ENCODE results near the gene EXOC4. TPM values are rescaled to one million over a fixed set of nuclear protein-coding genes. Genes with fewer than 3 reads are reported as not detected.

EXOC4 gene
- total RNA-seq, 1 experiment from 2014 or later: 71.0 TPM

DNA sequence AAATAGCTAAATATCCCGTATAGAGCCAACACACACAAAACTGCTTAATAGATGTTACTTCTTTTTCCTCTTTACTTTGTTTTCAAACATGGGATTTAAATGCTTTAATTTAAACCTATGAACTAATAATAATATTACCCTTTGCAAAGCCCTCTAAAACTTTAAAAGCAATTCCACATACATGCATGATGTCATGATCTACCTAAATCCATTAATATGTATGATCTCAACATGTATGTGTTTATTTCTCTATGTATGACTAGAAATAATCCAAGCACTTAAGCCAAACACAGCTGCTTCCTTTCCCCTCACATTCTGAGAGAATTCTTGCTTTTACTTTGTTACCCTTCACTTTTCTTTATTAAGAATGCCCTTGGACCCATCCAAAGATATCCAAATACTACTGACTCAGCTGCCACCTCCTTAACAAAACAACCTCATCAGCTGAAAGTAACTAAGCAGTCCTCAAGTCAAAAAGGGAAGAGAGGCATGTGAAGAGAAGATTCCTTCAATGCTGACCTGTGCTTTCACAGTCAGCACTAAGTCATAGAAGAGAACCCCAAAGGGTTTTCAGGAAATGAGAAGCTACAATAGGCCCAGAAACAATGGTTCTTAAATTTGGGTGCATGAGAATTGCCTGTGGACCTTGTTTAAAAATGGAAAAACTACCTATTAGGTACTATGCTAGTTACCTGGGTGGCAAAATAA lies 607.9 kb downstream of the EXOC4 start:
- in situ Hi-C loops (cut with HindIII; ENCODE audit: low pct_unique_long_range_greater_than_20kb, low sequenced_read_pairs): no loop called here
- DNase-seq (ENCODE audit: low read depth, low spot score) (no peak), ATAC-seq (no peak)
- no peaks in the 10 kb centered on the region for H3K27me3 ChIP-seq (ENCODE audit: control insufficient read depth, insufficient read depth, low read length)
- H3K4me3 ChIP-seq (ENCODE audit: low read depth in 2 of 2, low read length in 2 of 2): no peak overlapping the region
- H3K27ac ChIP-seq (ENCODE audit: low read length): no peak overlapping the region
- H3K9me3 ChIP-seq (ENCODE audit: control insufficient read depth, insufficient read depth, low read depth, low read length): no peaks in the 10 kb centered on the region
- ChIA-PET CTCF (no interaction called here), POLR2A (no interaction called here)
- no peaks in the 10 kb centered on the region for H3K36me3 ChIP-seq (ENCODE audit: control insufficient read depth, insufficient read depth, low read length)
- intact Hi-C loops (cut with micrococcal nuclease; ENCODE audit: unreplicated experiment): no loop called here
- no TSS peak for BruUV-seq (replicated peaks)
- no peaks in the 10 kb centered on the region for H3K4me1 ChIP-seq (ENCODE audit: control insufficient read depth, insufficient read depth, low read length)
- TF ChIP-seq, protein P1, sequence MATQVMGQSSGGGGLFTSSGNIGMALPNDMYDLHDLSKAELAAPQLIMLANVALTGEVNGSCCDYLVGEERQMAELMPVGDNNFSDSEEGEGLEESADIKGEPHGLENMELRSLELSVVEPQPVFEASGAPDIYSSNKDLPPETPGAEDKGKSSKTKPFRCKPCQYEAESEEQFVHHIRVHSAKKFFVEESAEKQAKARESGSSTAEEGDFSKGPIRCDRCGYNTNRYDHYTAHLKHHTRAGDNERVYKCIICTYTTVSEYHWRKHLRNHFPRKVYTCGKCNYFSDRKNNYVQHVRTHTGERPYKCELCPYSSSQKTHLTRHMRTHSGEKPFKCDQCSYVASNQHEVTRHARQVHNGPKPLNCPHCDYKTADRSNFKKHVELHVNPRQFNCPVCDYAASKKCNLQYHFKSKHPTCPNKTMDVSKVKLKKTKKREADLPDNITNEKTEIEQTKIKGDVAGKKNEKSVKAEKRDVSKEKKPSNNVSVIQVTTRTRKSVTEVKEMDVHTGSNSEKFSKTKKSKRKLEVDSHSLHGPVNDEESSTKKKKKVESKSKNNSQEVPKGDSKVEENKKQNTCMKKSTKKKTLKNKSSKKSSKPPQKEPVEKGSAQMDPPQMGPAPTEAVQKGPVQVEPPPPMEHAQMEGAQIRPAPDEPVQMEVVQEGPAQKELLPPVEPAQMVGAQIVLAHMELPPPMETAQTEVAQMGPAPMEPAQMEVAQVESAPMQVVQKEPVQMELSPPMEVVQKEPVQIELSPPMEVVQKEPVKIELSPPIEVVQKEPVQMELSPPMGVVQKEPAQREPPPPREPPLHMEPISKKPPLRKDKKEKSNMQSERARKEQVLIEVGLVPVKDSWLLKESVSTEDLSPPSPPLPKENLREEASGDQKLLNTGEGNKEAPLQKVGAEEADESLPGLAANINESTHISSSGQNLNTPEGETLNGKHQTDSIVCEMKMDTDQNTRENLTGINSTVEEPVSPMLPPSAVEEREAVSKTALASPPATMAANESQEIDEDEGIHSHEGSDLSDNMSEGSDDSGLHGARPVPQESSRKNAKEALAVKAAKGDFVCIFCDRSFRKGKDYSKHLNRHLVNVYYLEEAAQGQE (IDR thresholded peaks at IDR 0.05; ENCODE audit: insufficient read depth in 1 of 2, low read depth in 2 of 2, low read length in 1 of 2): no peak
- TF ChIP-seq SIN3A (IDR thresholded peaks at IDR 0.05; ENCODE audit: borderline replicate concordance, insufficient read depth, low read depth, low read length) (no peak), POLR2AphosphoS5 (IDR thresholded peaks at IDR 0.05; ENCODE audit: low read depth, low read length) (no peak), TCF7L2 (IDR thresholded peaks at IDR 0.05; ENCODE audit: low read depth, low read length) (no peak), CTCF (IDR thresholded peaks at IDR 0.05) (no peak)

GRCh38 chr7:133861876-133862275 lies 609.0 kb downstream of the EXOC4 start:
- ChIA-PET POLR2A (no interaction called here), CTCF (interaction anchor here (0.6 kb wide), 1 partner anchor 14 kb away, joined by 4 read pairs; no protein-coding TSS in a partner anchor)
- Histone ChIP-seq H3K27ac (ENCODE audit: low read length) (no peak overlapping the region), H3K36me3 (ENCODE audit: control insufficient read depth, insufficient read depth, low read length) (no peaks in the 10 kb centered on the region), H3K4me3 (ENCODE audit: low read depth in 2 of 2, low read length in 2 of 2) (no peak overlapping the region), H3K27me3 (ENCODE audit: control insufficient read depth, insufficient read depth, low read length) (no peaks in the 10 kb centered on the region), H3K9me3 (ENCODE audit: control insufficient read depth, insufficient read depth, low read depth, low read length) (no peaks in the 10 kb centered on the region), H3K4me1 (ENCODE audit: control insufficient read depth, insufficient read depth, low read length) (no peaks in the 10 kb centered on the region)
- TF ChIP-seq, protein P1 (IDR thresholded peaks at IDR 0.05; ENCODE audit: insufficient read depth in 1 of 2, low read depth in 2 of 2, low read length in 1 of 2): no peak
- TF ChIP-seq CTCF (IDR thresholded peaks at IDR 0.05): no peak
- no peak for TF ChIP-seq SIN3A (IDR thresholded peaks at IDR 0.05; ENCODE audit: borderline replicate concordance, insufficient read depth, low read depth, low read length)
- no peak for TF ChIP-seq POLR2AphosphoS5 (IDR thresholded peaks at IDR 0.05; ENCODE audit: low read depth, low read length)
- TF ChIP-seq TCF7L2 (IDR thresholded peaks at IDR 0.05; ENCODE audit: low read depth, low read length): no peak
- ATAC-seq (no peak), DNase-seq (ENCODE audit: low read depth, low spot score) (no peak)
- in situ Hi-C loops (cut with HindIII; ENCODE audit: low pct_unique_long_range_greater_than_20kb, low sequenced_read_pairs) (no loop called here), intact Hi-C loops (cut with micrococcal nuclease; ENCODE audit: unreplicated experiment) (no loop called here)
- BruUV-seq (replicated peaks): no TSS peak

Data from Panc1 (cell line).